ENCODE data around the gene CBX6. TPM values are rescaled to one million over a fixed set of nuclear protein-coding genes. Genes with fewer than 3 reads are reported as not detected.
A peak's percentile ranks its signal among the peaks of the same experiment; 100 is the strongest.

Gene CBX6
- total RNA-seq, 1 experiment from 2014 or later: 90.0 TPM

DNA sequence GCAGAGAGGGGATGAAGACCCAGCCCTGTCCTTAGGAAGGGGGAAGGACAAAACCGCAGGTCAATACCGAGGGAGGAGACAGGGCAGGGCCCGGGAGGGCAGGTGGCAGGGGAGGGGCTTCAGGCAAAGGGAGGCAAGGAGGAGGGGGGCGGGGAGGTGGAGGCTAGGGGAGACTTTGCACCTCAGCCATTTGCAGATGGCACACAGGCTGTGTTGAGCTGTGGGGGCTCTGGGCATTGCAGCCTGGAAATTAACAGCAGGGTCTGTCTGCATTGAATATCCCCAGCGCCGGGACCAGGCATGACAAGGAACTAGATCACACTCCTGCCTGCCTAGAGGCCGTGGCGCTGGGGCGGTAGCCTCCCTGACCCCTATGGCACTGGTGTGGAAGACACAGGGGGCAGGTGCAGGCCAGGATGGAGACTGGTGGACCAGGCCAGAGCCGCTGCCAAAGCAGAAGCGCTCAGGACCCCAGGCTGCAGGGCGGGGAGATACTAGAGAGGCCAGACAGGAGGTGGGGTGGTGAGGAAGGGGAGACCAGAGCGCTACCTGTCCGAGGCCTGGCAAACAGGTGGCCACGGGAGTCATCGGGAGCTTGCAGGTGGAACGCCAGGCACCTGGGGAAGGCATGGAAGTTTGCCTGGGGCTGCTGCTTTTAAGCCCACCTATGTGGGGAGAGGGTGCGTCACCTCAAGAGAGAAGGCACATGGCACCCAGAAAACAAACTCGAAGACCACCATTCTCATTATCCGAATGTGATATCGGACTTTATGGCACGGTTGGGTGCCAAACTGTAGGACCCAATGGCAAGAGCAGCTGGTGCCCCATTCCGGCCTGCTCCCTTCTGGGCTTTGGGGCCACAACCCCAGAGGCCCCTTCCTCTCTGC is 11.5 kb downstream of the CBX6 start:
- Histone ChIP-seq H3K4me3 (replicated peaks in 1 of 2; ENCODE audit: low read depth in 1 of 2, low read length in 2 of 2) (no peak overlapping the region), H3K79me2 (ENCODE audit: insufficient read depth, low read length) (no peaks in the 10 kb centered on the region; the same call in 1 of the 2 replicates), H3K9me3 (ENCODE audit: control insufficient read depth in 1 of 2, insufficient read depth in 1 of 2, low read depth in 1 of 2, low read length in 2 of 2) (no peaks in the 10 kb centered on the region), H3K9ac (ENCODE audit: low read length) (no peak overlapping the region), H3K36me3 (ENCODE audit: control insufficient read depth in 1 of 2, insufficient read depth in 2 of 2, low read length in 2 of 2) (peaks cover 4 to 8% of the 10 kb centered on the region in 2 experiments; a peak in 2 of 4 replicates), H3K27me3 (ENCODE audit: insufficient read depth, low read length) (no peaks in the 10 kb centered on the region), H2AFZ (ENCODE audit: low read depth, low read length, poor library complexity, severe bottlenecking) (no peak overlapping the region), H3K9me2 (ENCODE audit: insufficient read depth) (no peaks in the 10 kb centered on the region), H4K20me1 (ENCODE audit: insufficient read depth) (no peaks in the 10 kb centered on the region), H3K4me2 (ENCODE audit: low read length) (no peak overlapping the region), H3K4me1 (ENCODE audit: control insufficient read depth in 1 of 2, insufficient read depth in 2 of 2, low read length in 2 of 2) (no peaks in the 10 kb centered on the region), H3K27ac (ENCODE audit: low read depth, low read length) (no peak overlapping the region)
- ChIA-PET RAD21 (ENCODE audit: low non-redundant PET in 1 of 2, low total read pairs in 2 of 2, uncharacterized antibody in 2 of 2, unreplicated experiment in 2 of 2) (no interaction called here), CTCF (no interaction called here), POLR2A (interaction anchor here (0.6 kb wide), 1 partner anchor 64 kb away, joined by 5 read pairs; no protein-coding TSS in a partner anchor)
- intact Hi-C loops (cut with micrococcal nuclease): no loop called here
- DNase-seq (ENCODE audit: low read depth, low spot score) (no peak), ATAC-seq (peak; percentile 16; the same call in 1 of the 2 replicates)
- TF ChIP-seq SIN3A (IDR thresholded peaks at IDR 0.05; ENCODE audit: low read depth) (no peak), EZH2 (IDR thresholded peaks at IDR 0.05) (no peak), SRF (IDR thresholded peaks at IDR 0.05; ENCODE audit: low read depth) (no peak), JUND (IDR thresholded peaks at IDR 0.05) (no peak), CBX3 (IDR thresholded peaks at IDR 0.05; ENCODE audit: low read depth) (no peak), POLR2AphosphoS5 (IDR thresholded peaks at IDR 0.05; ENCODE audit: low read depth, low read length) (peak; percentile 34), EZH2phosphoT487 (IDR thresholded peaks at IDR 0.05; ENCODE audit: borderline replicate concordance) (no peak)
- TF ChIP-seq, protein P1, sequence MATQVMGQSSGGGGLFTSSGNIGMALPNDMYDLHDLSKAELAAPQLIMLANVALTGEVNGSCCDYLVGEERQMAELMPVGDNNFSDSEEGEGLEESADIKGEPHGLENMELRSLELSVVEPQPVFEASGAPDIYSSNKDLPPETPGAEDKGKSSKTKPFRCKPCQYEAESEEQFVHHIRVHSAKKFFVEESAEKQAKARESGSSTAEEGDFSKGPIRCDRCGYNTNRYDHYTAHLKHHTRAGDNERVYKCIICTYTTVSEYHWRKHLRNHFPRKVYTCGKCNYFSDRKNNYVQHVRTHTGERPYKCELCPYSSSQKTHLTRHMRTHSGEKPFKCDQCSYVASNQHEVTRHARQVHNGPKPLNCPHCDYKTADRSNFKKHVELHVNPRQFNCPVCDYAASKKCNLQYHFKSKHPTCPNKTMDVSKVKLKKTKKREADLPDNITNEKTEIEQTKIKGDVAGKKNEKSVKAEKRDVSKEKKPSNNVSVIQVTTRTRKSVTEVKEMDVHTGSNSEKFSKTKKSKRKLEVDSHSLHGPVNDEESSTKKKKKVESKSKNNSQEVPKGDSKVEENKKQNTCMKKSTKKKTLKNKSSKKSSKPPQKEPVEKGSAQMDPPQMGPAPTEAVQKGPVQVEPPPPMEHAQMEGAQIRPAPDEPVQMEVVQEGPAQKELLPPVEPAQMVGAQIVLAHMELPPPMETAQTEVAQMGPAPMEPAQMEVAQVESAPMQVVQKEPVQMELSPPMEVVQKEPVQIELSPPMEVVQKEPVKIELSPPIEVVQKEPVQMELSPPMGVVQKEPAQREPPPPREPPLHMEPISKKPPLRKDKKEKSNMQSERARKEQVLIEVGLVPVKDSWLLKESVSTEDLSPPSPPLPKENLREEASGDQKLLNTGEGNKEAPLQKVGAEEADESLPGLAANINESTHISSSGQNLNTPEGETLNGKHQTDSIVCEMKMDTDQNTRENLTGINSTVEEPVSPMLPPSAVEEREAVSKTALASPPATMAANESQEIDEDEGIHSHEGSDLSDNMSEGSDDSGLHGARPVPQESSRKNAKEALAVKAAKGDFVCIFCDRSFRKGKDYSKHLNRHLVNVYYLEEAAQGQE (IDR thresholded peaks at IDR 0.05; ENCODE audit: low read depth): no peak
- no TSS peak for BruUV-seq (replicated peaks)

Measured in HCT116 (cell line).